Suppressor macrophage treated with lipopolysaccharide for 1 hour (primary cell): ENCODE data around the gene PCDH9.

Source experiments
- DNase-seq, 3 donors: peaks; one replicate each; pipeline ENCODE4 v3.0.0-alpha.2; 2020 to 2022

The PCDH9 gene

GRCh38 chr13:66506051-66506777, 723.9 kb downstream of the PCDH9 start:
- DNase-seq, result no peak

- DNase-seq, result no peak
Measured at GRCh38 chr13:66503890-66504289, 726.2 kb downstream of the PCDH9 start.

GRCh38 chr13:66501181-66501580, 729.0 kb downstream of the PCDH9 start:
- peak; percentile 18 to 80 (median 59) for DNase-seq

- DNase-seq, result peak in 2 of 3 donors; percentile 12 to 27
Measured at GRCh38 chr13:66492479-66492878, 737.7 kb downstream of the PCDH9 start.

GRCh38 chr13:66491251-66491650, 738.9 kb downstream of the PCDH9 start:
- DNase-seq, result no peak

GRCh38 chr13:66489586-66489985, 740.5 kb downstream of the PCDH9 start:
- no peak for DNase-seq

GRCh38 chr13:66489172-66489571, 741.0 kb downstream of the PCDH9 start:
- no peak for DNase-seq

GRCh38 chr13:66483712-66484111, 746.4 kb downstream of the PCDH9 start:
- no peak for DNase-seq

- DNase-seq, result no peak
Measured at GRCh38 chr13:66482836-66483235, 747.3 kb downstream of the PCDH9 start.

GRCh38 chr13:66477816-66478215, 752.3 kb downstream of the PCDH9 start:
- DNase-seq, result no peak

- DNase-seq, result no peak
Measured at GRCh38 chr13:66475061-66475460, 755.1 kb downstream of the PCDH9 start.

- DNase-seq, result no peak
Measured at GRCh38 chr13:66469745-66470144, 760.4 kb downstream of the PCDH9 start.

GRCh38 chr13:66468656-66469055, 761.5 kb downstream of the PCDH9 start:
- no peak for DNase-seq

GRCh38 chr13:66462187-66462586, 767.9 kb downstream of the PCDH9 start:
- DNase-seq, result peak in 1 of 3 donors; percentile 1

- DNase-seq, result no peak
Measured at GRCh38 chr13:66461021-66461420, 769.1 kb downstream of the PCDH9 start.

GRCh38 chr13:66459634-66460033, 770.5 kb downstream of the PCDH9 start:
- no peak for DNase-seq

- DNase-seq, result no peak
Measured at GRCh38 chr13:66459143-66459542, 771.0 kb downstream of the PCDH9 start.

GRCh38 chr13:66446413-66446812, 783.7 kb downstream of the PCDH9 start:
- no peak for DNase-seq

GRCh38 chr13:66443926-66444325, 786.2 kb downstream of the PCDH9 start:
- no peak for DNase-seq

- no peak for DNase-seq
Measured at GRCh38 chr13:66440938-66441337, 789.2 kb downstream of the PCDH9 start.

- no peak for DNase-seq
Measured at GRCh38 chr13:66430728-66431127, 799.4 kb downstream of the PCDH9 start.

- no peak for DNase-seq
Measured at GRCh38 chr13:66430269-66430668, 799.9 kb downstream of the PCDH9 start.

- DNase-seq, result no peak
Measured at GRCh38 chr13:66429156-66429555, 801.0 kb downstream of the PCDH9 start.

- DNase-seq, result no peak
Measured at GRCh38 chr13:66427458-66427861, 802.7 kb downstream of the PCDH9 start.

- no peak for DNase-seq
Measured at GRCh38 chr13:66425741-66426140, 804.4 kb downstream of the PCDH9 start.
